ENCODE data around the gene SMU1.

DNA sequence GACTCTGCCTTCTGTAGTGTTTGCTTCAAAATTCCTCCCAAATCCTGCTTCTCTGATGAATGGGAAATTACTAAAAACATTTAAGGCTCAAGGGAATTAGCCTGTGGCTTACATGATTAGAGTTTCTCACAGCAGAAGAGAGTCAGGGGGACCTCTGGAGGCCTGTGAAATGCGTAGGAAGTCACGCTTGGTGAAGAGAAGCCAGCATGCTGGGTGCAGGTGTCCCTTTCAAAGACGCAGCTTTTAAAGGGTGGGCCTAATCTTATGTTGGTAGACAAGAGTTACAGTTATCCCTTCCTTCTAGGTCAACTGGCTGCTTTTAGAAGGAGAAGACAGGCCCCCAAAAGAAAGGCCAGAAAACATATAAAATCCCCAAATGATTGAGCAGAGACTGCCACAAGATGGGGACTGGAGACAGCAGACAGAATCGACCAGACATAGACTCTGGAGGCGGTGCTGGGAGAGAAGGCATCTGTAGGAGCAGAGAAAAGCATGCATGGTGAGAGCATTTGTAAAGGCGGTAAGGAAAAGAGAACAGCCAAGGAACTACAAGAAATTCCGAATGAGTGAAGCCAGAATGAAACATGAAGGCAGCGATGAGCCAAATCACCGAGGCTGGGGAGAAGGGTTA, 48.4 kb upstream of the SMU1 start:
- TF ChIP-seq, protein P1, sequence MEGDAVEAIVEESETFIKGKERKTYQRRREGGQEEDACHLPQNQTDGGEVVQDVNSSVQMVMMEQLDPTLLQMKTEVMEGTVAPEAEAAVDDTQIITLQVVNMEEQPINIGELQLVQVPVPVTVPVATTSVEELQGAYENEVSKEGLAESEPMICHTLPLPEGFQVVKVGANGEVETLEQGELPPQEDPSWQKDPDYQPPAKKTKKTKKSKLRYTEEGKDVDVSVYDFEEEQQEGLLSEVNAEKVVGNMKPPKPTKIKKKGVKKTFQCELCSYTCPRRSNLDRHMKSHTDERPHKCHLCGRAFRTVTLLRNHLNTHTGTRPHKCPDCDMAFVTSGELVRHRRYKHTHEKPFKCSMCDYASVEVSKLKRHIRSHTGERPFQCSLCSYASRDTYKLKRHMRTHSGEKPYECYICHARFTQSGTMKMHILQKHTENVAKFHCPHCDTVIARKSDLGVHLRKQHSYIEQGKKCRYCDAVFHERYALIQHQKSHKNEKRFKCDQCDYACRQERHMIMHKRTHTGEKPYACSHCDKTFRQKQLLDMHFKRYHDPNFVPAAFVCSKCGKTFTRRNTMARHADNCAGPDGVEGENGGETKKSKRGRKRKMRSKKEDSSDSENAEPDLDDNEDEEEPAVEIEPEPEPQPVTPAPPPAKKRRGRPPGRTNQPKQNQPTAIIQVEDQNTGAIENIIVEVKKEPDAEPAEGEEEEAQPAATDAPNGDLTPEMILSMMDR (IDR thresholded peaks at IDR 0.05; ENCODE audit: insufficient read depth, low read depth, low read length), result no peak
- TF ChIP-seq EZH2 (IDR thresholded peaks at IDR 0.05; ENCODE audit: insufficient read depth, low read length), result no peak
